ENCODE data around the gene SGMS1. TPM values are rescaled to one million over a fixed set of nuclear protein-coding genes. Genes with fewer than 3 reads are reported as not detected.

SGMS1 gene
- total RNA-seq, 1 experiment from 2014 or later, result 20.4 TPM

- Histone ChIP-seq H3K9ac (ENCODE audit: extremely low read depth, insufficient read length, low read length) (no peak overlapping the region), H2BK5ac (ENCODE audit: insufficient read length, low read length) (no peak overlapping the region), H3K27ac (ENCODE audit: insufficient read length, low read depth, low read length) (no peak overlapping the region), H3K79me1 (ENCODE audit: insufficient read depth, low read depth, low read length, poor library complexity, severe bottlenecking) (peaks cover 2% of the 10 kb centered on the region), H4K20me1 (ENCODE audit: control insufficient read depth, insufficient read depth, insufficient read length) (no peaks in the 10 kb centered on the region), H4K5ac (ENCODE audit: insufficient read length, low read depth, low read length) (no peak overlapping the region), H4K8ac (replicated peaks; ENCODE audit: insufficient read length, low read depth, low read length) (no peak overlapping the region), H3K56ac (ENCODE audit: insufficient read length, low read depth, low read length) (no peak overlapping the region), H3K79me2 (ENCODE audit: insufficient read depth, low read length) (peaks cover 6% of the 10 kb centered on the region; the same call in 1 of the 2 replicates), H2BK12ac (ENCODE audit: insufficient read length, low read depth, low read length) (no peak overlapping the region), H2AK5ac (ENCODE audit: insufficient read length, low read length) (no peak overlapping the region), H3K23me2 (ENCODE audit: insufficient read length, low read depth, low read length, poor library complexity, severe bottlenecking) (no peaks in the 10 kb centered on the region), H3K18ac (ENCODE audit: insufficient read length, low read depth, low read length) (no peak overlapping the region), H2BK120ac (ENCODE audit: low read depth, low read length, poor library complexity, severe bottlenecking) (no peak overlapping the region), H3K9me3 (ENCODE audit: control insufficient read depth, low read depth, low read length) (no peaks in the 10 kb centered on the region), H3K14ac (ENCODE audit: insufficient read depth, low read length) (no peak overlapping the region), H2BK15ac (ENCODE audit: low read depth, low read length) (no peak overlapping the region), H3T11ph (ENCODE audit: low read length) (no peak overlapping the region), H3K23ac (ENCODE audit: insufficient read length, low read depth, low read length) (no peak overlapping the region), H3K4ac (ENCODE audit: low read depth, low read length) (no peak overlapping the region), H3K27me3 (ENCODE audit: insufficient read depth, low read length) (no peaks in the 10 kb centered on the region), H4K91ac (ENCODE audit: insufficient read length, low read depth, low read length) (no peak overlapping the region), H2BK20ac (ENCODE audit: low read depth, low read length, poor library complexity, severe bottlenecking) (no peak overlapping the region), H2AFZ (ENCODE audit: low read length) (no peak overlapping the region), H3K4me2 (ENCODE audit: insufficient read depth, insufficient read length, low read length) (no peak overlapping the region), H3K4me1 (ENCODE audit: insufficient read depth, low read length) (peaks cover 15% of the 10 kb centered on the region)
- no peaks in the 10 kb centered on the region for H3K27me3 Mint-ChIP-seq (ENCODE audit: low read depth)
- no CpG with 5 or more reads among the region's 2 CpGs for WGBS (ENCODE audit: extremely low coverage, insufficient read length, low lambda C conversion rate)
- H3K36me3 Mint-ChIP-seq (ENCODE audit: insufficient read depth in 1 of 3, low read depth in 3 of 3), result peaks cover under 1 to 19% (median 15%) of the 10 kb centered on the region in 3 experiments
- no peak overlapping the region for H3K4me3 Mint-ChIP-seq
- H3K4me1 Mint-ChIP-seq, result peaks cover 59 to 66% of the 10 kb centered on the region in 2 experiments
- TF ChIP-seq, protein P1, sequence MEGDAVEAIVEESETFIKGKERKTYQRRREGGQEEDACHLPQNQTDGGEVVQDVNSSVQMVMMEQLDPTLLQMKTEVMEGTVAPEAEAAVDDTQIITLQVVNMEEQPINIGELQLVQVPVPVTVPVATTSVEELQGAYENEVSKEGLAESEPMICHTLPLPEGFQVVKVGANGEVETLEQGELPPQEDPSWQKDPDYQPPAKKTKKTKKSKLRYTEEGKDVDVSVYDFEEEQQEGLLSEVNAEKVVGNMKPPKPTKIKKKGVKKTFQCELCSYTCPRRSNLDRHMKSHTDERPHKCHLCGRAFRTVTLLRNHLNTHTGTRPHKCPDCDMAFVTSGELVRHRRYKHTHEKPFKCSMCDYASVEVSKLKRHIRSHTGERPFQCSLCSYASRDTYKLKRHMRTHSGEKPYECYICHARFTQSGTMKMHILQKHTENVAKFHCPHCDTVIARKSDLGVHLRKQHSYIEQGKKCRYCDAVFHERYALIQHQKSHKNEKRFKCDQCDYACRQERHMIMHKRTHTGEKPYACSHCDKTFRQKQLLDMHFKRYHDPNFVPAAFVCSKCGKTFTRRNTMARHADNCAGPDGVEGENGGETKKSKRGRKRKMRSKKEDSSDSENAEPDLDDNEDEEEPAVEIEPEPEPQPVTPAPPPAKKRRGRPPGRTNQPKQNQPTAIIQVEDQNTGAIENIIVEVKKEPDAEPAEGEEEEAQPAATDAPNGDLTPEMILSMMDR (conservative IDR thresholded peaks at IDR 0.05), result no peak
- H3K9me3 Mint-ChIP-seq, result no peaks in the 10 kb centered on the region; a peak in 2 of 5 replicates
- peak overlapping the region in 1 of 3 experiments; percentile 38; a peak in 2 of 7 replicates for H3K27ac Mint-ChIP-seq
- DNase-seq, result no peak
Observed at GRCh38 chr10:50578949-50579348, 44.8 kb downstream of the SGMS1 start.
